ENCODE measurements around the gene TMEM190.
A peak's percentile ranks its signal among the peaks of the same experiment; 100 is the strongest.

The TMEM190 gene

GRCh38 chr19:55358943-55359908 is 17.4 kb upstream of the TMEM190 start:
- peaks cover 4% of the 10 kb centered on the region for H3K4me1 Mint-ChIP-seq
- no peak for DNase-seq
- no peaks in the 10 kb centered on the region for H3K36me3 Mint-ChIP-seq
- CTCF ChIA-PET = interaction anchor here (0.6 kb wide), 1 partner anchor 200 kb away, joined by 3 read pairs; no protein-coding TSS in a partner anchor
- H3K4me3 Mint-ChIP-seq = no peak overlapping the region
- no peak overlapping the region for H3K27ac Mint-ChIP-seq
- peaks cover 51% of the 10 kb centered on the region for H3K27me3 Mint-ChIP-seq
- H3K9me3 Mint-ChIP-seq = no peaks in the 10 kb centered on the region

GRCh38 chr19:55360902-55361301 is 15.7 kb upstream of the TMEM190 start:
- CTCF ChIA-PET = no interaction called here
- DNase-seq = no peak
- no peak overlapping the region for H3K4me3 Mint-ChIP-seq
- H3K27me3 Mint-ChIP-seq = peaks cover 45% of the 10 kb centered on the region
- H3K36me3 Mint-ChIP-seq = no peaks in the 10 kb centered on the region
- no peaks in the 10 kb centered on the region for H3K4me1 Mint-ChIP-seq
- no peaks in the 10 kb centered on the region for H3K9me3 Mint-ChIP-seq
- H3K27ac Mint-ChIP-seq = no peak overlapping the region

DNA sequence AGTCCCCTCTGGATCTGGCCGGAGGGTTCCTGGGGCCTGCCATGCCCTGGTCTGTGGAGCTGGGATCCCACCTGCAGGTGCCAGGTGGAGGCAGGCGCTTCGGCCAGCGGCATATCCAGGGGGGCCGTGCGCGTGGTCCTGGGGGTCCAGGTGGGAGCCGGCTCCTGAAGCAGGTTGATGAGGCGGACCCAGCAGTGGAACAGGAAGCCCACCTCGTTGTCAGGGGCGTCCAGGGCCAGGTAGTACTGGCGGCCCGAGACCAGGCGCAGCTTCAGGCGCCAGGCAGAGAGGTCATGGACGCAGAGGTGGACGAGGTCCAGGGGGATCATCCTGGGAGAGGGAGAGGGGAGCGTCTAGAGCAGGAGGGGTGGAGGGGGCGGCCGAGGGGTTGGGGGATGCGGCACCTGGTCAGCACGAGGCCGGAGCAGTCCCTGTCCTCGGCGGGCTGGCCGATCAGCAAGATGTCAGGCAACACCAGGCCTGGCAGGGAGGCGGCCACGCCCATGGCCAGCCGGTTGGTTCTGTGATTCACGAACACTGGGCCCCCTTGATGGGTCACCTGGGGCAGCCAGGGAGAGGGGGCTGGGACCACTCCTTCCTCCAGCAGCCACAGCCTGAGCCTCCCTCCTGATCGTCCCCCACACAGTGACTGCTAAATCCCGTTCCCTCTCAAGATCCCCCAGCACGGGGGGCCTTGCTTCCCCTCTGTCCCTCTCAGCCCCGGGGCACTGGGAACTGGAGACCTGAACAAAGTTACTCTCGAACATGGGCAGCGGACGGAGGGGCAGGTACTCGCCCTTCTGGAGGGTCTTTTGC is 14.2 kb upstream of the TMEM190 start:
- H3K9me3 Mint-ChIP-seq = no peaks in the 10 kb centered on the region
- H3K27me3 Mint-ChIP-seq = peaks cover 43% of the 10 kb centered on the region
- no peak for DNase-seq
- no peaks in the 10 kb centered on the region for H3K4me1 Mint-ChIP-seq
- CTCF ChIA-PET = no interaction called here
- no peak overlapping the region for H3K4me3 Mint-ChIP-seq
- no peaks in the 10 kb centered on the region for H3K36me3 Mint-ChIP-seq
- no peak overlapping the region for H3K27ac Mint-ChIP-seq

DNA sequence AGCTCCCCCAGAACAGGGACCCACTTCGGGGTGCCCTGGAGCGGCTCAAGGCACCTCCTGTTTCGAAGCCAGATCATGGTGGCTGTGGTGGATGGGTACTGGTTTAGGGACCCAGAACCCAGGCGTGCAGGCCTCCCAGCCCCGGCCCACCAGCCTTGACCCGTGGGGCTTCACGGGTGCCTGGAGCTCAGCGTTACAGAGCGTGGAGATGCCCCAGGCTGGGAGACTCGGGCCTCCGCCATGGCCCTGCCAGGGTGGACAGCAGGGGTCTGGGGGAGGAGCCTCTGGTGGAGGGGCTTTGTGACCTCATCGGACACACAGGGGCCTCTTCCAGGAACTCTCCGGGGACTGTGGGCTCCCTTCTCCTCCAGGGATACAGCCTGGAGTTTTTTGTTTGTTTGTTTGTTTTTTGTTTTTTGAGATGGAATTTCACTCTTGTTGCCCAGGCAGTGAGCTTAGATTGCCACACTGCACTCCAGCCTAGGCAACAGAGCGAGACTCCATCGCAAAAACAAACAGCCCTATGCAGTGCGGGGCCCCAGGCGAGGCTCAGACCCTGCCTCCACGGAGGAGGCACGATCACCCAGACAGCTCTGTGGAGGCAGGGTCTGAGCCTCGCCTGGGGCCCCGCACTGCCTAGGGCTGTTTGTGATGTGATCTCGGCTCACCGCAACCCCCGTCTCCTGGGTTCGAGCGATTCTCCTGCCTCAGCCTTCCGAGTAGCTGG is 13.5 kb upstream of the TMEM190 start, which contains the start of gene GARIN5B:
Gene GARIN5B (minus strand): TSS at position 271 of the 727 bp plus-strand sequence. CDS start 194 bp downstream, at position 77.
- Mint-ChIP-seq H3K36me3 (no peaks in the 10 kb centered on the region), H3K9me3 (no peaks in the 10 kb centered on the region), H3K27ac (no peak within 1 kb of the TSS), H3K27me3 (peaks cover 44% of the 10 kb centered on the region), H3K4me3 (no peak within 1 kb of the TSS), H3K4me1 (no peaks in the 10 kb centered on the region)
- CTCF ChIA-PET = no interaction called here
- DNase-seq = no peak

- Mint-ChIP-seq H3K4me3 (no peak overlapping the region), H3K27ac (no peak overlapping the region), H3K9me3 (no peaks in the 10 kb centered on the region), H3K36me3 (no peaks in the 10 kb centered on the region), H3K4me1 (peaks cover 5% of the 10 kb centered on the region), H3K27me3 (peaks cover 54% of the 10 kb centered on the region)
- CTCF ChIA-PET = no interaction called here
- DNase-seq = no peak
Measured at GRCh38 chr19:55365245-55365644, 11.4 kb upstream of the TMEM190 start.

DNA sequence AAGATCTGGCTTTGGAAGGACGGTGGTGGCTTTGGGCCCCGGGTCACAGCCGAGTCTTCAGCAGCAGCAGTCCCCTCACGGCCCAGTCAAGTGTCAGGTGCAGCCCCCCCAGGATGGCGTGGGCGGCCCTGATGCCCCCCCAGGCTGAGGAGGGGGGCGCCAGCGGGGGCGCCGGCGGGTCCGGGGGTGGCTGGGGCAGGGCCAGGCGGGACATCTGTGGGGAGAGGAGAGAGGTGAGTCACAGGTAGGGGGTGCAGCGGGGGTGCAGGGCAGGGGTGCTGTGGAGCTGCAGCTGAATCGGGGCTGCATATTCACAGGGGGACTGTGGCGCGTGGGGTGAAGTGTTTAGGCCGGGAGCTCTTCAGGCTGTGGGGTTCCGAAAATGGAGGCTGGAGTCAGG is 10.7 kb upstream of the TMEM190 start:
- peaks cover 61% of the 10 kb centered on the region for H3K27me3 Mint-ChIP-seq
- CTCF ChIA-PET = no interaction called here
- H3K4me1 Mint-ChIP-seq = peaks cover 9% of the 10 kb centered on the region
- no peak overlapping the region for H3K4me3 Mint-ChIP-seq
- H3K36me3 Mint-ChIP-seq = no peaks in the 10 kb centered on the region
- no peaks in the 10 kb centered on the region for H3K9me3 Mint-ChIP-seq
- no peak for DNase-seq
- no peak overlapping the region for H3K27ac Mint-ChIP-seq

GRCh38 chr19:55366790-55367189 is 9.8 kb upstream of the TMEM190 start:
- CTCF ChIA-PET = no interaction called here
- Mint-ChIP-seq H3K36me3 (no peaks in the 10 kb centered on the region), H3K27me3 (peaks cover 70% of the 10 kb centered on the region)

DNA sequence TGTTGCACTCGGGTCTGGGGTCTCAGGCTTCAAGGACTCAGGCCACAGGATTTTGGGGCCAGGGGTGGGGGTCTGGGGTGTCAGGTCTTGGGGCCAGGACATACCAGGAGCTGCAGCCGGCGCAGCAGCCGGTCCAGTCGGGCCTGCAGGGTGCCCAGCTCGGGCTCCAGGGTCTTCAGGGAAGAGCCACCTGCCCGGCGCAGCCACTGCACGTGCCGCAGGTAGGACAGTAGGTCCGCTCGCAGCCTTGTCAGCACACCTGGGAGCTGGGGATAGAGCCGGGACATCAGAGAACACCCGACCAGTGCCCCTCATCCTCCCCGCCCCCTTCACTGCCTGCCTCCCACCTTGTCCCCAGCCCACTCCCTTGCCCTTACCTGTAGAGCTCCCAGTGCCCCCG is 8.5 kb upstream of the TMEM190 start:
- DNase-seq = no peak
- H3K4me3 Mint-ChIP-seq = no peak overlapping the region
- no peak overlapping the region for H3K27ac Mint-ChIP-seq
- H3K36me3 Mint-ChIP-seq = no peaks in the 10 kb centered on the region
- peaks cover 83% of the 10 kb centered on the region for H3K27me3 Mint-ChIP-seq
- CTCF ChIA-PET = interaction anchor here (0.8 kb wide), 1 partner anchor 17 kb away, joined by 4 read pairs; no protein-coding TSS in a partner anchor
- H3K4me1 Mint-ChIP-seq = peaks cover 9% of the 10 kb centered on the region
- H3K9me3 Mint-ChIP-seq = no peaks in the 10 kb centered on the region

More at GRCh38 chr19:55366790-55367189, 9.8 kb upstream of the TMEM190 start:
- H3K4me1 Mint-ChIP-seq = peaks cover 9% of the 10 kb centered on the region
- H3K4me3 Mint-ChIP-seq = no peak overlapping the region
- no peak overlapping the region for H3K27ac Mint-ChIP-seq
- no peak for DNase-seq
- H3K9me3 Mint-ChIP-seq = no peaks in the 10 kb centered on the region

DNA sequence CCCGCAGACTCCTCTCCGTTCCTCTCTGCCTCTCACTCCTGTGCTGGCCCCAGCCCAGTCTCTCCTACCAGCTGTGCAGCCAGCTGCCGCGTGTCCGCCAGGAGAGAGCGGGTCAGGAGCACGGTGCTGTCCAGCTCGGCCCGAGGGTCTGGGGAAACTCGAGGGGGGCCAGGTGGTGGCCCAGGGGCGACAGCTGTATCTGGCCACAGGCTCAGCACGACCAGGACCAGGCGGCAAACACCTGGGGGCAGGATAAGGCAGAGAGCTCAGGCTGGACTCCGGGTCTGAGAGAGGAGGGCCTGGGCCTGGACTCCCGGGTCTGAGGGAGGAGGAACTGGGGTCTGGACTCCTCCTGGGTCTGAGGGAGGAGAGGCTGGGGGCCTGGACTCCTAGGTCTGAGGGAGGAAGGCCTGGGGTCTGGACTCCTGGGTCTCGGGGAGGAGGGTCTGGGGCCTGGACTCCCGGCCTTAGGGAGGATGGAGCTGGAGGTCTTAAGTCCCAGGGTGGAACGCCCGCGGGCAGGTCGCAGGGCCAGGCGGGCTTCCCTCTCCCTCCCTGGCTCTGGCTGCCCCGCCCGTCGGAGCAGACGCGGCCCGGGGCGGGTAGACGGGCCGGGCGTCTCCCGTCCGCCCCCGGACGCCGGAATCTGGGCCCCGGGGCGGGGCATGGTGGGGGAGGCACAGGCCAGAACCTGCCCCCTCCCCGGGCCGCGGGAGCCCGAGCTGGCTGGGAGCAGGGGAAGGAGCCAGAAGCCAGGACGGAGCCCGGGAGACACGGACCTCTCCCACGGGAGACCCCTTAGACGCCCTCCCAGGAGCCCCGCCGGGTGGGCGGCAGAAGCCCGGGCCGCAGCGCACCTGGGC is 7.7 kb upstream of the TMEM190 start:
- H3K9me3 Mint-ChIP-seq = no peaks in the 10 kb centered on the region
- no peak overlapping the region for H3K27ac Mint-ChIP-seq
- DNase-seq = peak; percentile 35
- no peak overlapping the region for H3K4me3 Mint-ChIP-seq
- H3K27me3 Mint-ChIP-seq = peaks cover 86% of the 10 kb centered on the region
- CTCF ChIA-PET = interaction anchor here (0.8 kb wide), 1 partner anchor 18 kb away, joined by 4 read pairs; no protein-coding TSS in a partner anchor
- H3K36me3 Mint-ChIP-seq = no peaks in the 10 kb centered on the region
- H3K4me1 Mint-ChIP-seq = peaks cover 9% of the 10 kb centered on the region

GRCh38 chr19:55369653-55370304 is 6.8 kb upstream of the TMEM190 start:
- Mint-ChIP-seq H3K9me3 (no peaks in the 10 kb centered on the region), H3K27ac (no peak overlapping the region)

DNA sequence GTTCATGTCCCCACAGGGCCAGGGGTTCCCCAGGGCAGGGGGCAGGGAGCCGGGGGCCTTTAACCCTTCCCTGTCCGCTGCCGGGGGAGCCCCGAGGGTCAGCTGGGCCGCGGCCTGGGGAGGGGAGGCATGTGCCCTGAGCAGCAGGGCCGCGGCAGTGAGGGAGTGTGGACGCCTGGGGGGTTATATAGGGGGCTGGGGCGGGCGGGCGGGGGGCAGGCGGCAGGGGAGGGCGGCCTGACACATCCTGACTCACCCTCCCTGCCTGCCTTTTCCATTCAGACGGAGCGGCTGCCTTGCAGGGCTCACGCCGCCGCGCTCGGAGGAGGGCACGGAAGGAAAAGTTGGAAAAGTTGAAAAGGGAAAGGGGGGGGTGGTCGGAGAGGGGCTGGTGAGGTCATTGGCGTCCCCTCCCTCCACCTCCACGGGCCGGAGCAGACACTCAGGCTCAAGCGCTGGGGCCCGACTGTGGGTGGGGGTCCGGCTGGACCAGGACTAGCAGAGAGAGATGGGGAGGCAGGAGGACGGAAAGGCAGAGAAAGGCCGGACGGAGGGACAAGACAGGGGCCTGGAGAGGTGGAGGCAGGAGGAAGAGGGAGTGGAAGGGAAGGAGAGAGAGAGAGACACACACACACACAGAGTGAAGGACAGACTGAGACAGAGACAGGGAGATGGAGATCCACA is 6.2 kb upstream of the TMEM190 start, which contains the start of gene IL11:
Gene IL11 (minus strand): TSS at position 159 of the 684 bp plus-strand sequence. CDS start 153 bp downstream, at position 6.
- Mint-ChIP-seq H3K9me3 (no peaks in the 10 kb centered on the region), H3K4me3 (peak within 1 kb of the TSS; percentile 21), H3K4me1 (peaks cover 9% of the 10 kb centered on the region), H3K27ac (no peak within 1 kb of the TSS), H3K36me3 (no peaks in the 10 kb centered on the region), H3K27me3 (peaks cover 91% of the 10 kb centered on the region)
- no peak for DNase-seq
- CTCF ChIA-PET = no interaction called here

More at GRCh38 chr19:55369653-55370304, 6.8 kb upstream of the TMEM190 start:
- H3K36me3 Mint-ChIP-seq = no peaks in the 10 kb centered on the region
- CTCF ChIA-PET = no interaction called here
- peaks cover 91% of the 10 kb centered on the region for H3K27me3 Mint-ChIP-seq
- DNase-seq = peak; percentile 44
- peaks cover 9% of the 10 kb centered on the region for H3K4me1 Mint-ChIP-seq
- H3K4me3 Mint-ChIP-seq = peak overlapping the region; percentile 21

- H3K4me1 Mint-ChIP-seq = peaks cover 9% of the 10 kb centered on the region
- H3K27me3 Mint-ChIP-seq = peaks cover 96% of the 10 kb centered on the region
- no peak overlapping the region for H3K4me3 Mint-ChIP-seq
- H3K27ac Mint-ChIP-seq = no peak overlapping the region
- H3K36me3 Mint-ChIP-seq = no peaks in the 10 kb centered on the region
- H3K9me3 Mint-ChIP-seq = no peaks in the 10 kb centered on the region
- CTCF ChIA-PET = no interaction called here
- DNase-seq = no peak
Measured at GRCh38 chr19:55372316-55373081, 4.1 kb upstream of the TMEM190 start.

Data from activated naive CD4-positive, alpha-beta T cell treated with anti-CD3 and anti-CD28 coated beads, Interleukin-2, amount 10 ng/mL, durations not matched to agents 7 days and 5 days (primary cell).